OCI-LY7 (cell line): Measurements from ENCODE around the gene TMEM147. TPM values are rescaled to one million over a fixed set of nuclear protein-coding genes. Genes with fewer than 3 reads are reported as not detected.

ENCODE experiments used
- BruUV-seq: library from RNA; stranded (reverse); fragments of 400-500 nt; replicated peaks from 2 replicates; lab custom pipeline; 2021; lab: Mats Ljungman, UMichigan
- CTCF ChIA-PET: fragments of 300-600 bp; sonication (Branson Sonifier 250); formaldehyde crosslinking; loops from one replicate; lab custom pipeline; 2022; ENCODE audit warnings: antibody characterized with exemption; ENCODE audit not compliant: unreplicated experiment; lab: Charles Lee
- POLR2A ChIA-PET: fragments of 300-600 bp; sonication (Branson Sonifier 250); formaldehyde crosslinking; loops from one replicate; lab custom pipeline; 2022; ENCODE audit warnings: antibody characterized with exemption; lab: Charles Lee
- DNase-seq: peaks from one replicate; pipeline ENCODE4 v3.0.0-alpha.2; 2015; ENCODE audit warnings: low spot score
- H2AFZ ChIP-seq: fragments of 200-600 bp; sonication (generic), shearing (Covaris generic); 2 replicates; pipeline ENCODE4 v1.6.1; 2014; ENCODE audit warnings: mild to moderate bottlenecking, antibody characterized with exemption, low read length, moderate library complexity
- H3K27ac ChIP-seq: fragments of 200-600 bp; sonication (generic); 2 replicates; pipeline ENCODE4 v1.5.1; 2014; ENCODE audit warnings: mixed run types, low read depth, mild to moderate bottlenecking, moderate library complexity, low read length, inconsistent platforms; ENCODE audit not compliant: poor library complexity, severe bottlenecking
- H3K36me3 ChIP-seq: fragments of 200-600 bp; sonication (generic); 2 replicates; pipeline ENCODE4 v1.6.1; 2014; ENCODE audit warnings: mild to moderate bottlenecking, antibody characterized with exemption, low read length, moderate library complexity, mixed read lengths; ENCODE audit not compliant: insufficient read depth
- H3K4me1 ChIP-seq: fragments of 200-600 bp; sonication (generic); 2 replicates; pipeline ENCODE4 v1.5.1; 2014; ENCODE audit warnings: mild to moderate bottlenecking, low read length; ENCODE audit not compliant: insufficient read depth, poor library complexity, severe bottlenecking
- H3K4me2 ChIP-seq: fragments of 200-600 bp; sonication (generic); 2 replicates; pipeline ENCODE4 v1.6.1; 2014; ENCODE audit warnings: mild to moderate bottlenecking, low read length
- H3K4me3 ChIP-seq: fragments of 200-600 bp; sonication (generic); 2 replicates; pipeline ENCODE4 v1.5.1; 2014; ENCODE audit warnings: mild to moderate bottlenecking, low read depth, low read length; ENCODE audit not compliant: poor library complexity, severe bottlenecking
- H3K79me2 ChIP-seq: fragments of 200-600 bp; sonication (generic); 2 replicates; pipeline ENCODE4 v1.6.1; 2016; ENCODE audit warnings: low read depth, mild to moderate bottlenecking, low read length, moderate library complexity, mixed read lengths; ENCODE audit not compliant: insufficient read depth
- H3K9me2 ChIP-seq: fragments of 200-600 bp; sonication (generic); 2 replicates; pipeline ENCODE4 v1.6.1; 2016; ENCODE audit warnings: mild to moderate bottlenecking, low read length, mixed read lengths; ENCODE audit not compliant: insufficient read depth
- H3K9me3 ChIP-seq: fragments of 200-600 bp; sonication (generic); 2 replicates; pipeline ENCODE4 v1.6.1; 2014; ENCODE audit warnings: mild to moderate bottlenecking, mixed run types, low read length, mixed read lengths
- H4K20me1 ChIP-seq: fragments of 200-600 bp; sonication (generic); 2 replicates; pipeline ENCODE4 v1.6.1; 2014; ENCODE audit warnings: mild to moderate bottlenecking, antibody characterized with exemption, low read length, moderate library complexity, mixed read lengths; ENCODE audit not compliant: insufficient read depth
- CTCF ChIP-seq: fragments of 200-600 bp; sonication (generic); conservative IDR thresholded peaks from 2 replicates; pipeline ENCODE4 v1.5.1; 2014; ENCODE audit warnings: mild to moderate bottlenecking, antibody characterized with exemption, low read length, moderate library complexity, mixed read lengths
- EZH2phosphoT487 ChIP-seq: fragments of 200-600 bp; sonication (generic); IDR thresholded peaks from 2 replicates; pipeline ENCODE4 v1.6.1; 2018; ENCODE audit warnings: low read depth, borderline replicate concordance, mild to moderate bottlenecking, mixed run types, antibody characterized with exemption, low read length, moderate library complexity, mixed read lengths
- intact Hi-C: fragments of 100-400 bp; cut with micrococcal nuclease; formaldehyde crosslinking; loops from one replicate; pipeline ENCODE4 v1.10.0; 2022; ENCODE audit not compliant: unreplicated experiment
- total RNA-seq, 2 experiments: library from RNA; depleted of rRNA in 1 of 2; stranded (reverse); fragments of >200 nt in 1 of 2; shearing (Covaris generic) in 1 of 2; gene quantifications; 2 replicates each; pipeline ENCODE4 v1.2.3, GENCODE V29; 2014 to 2022

The TMEM147 gene
- total RNA-seq, 2 experiments from 2014 or later: 47.1 to 83.2 TPM

GRCh38 chr19:35565016-35565856 is 19.8 kb downstream of the TMEM147 start:
- no peak for DNase-seq
- ChIA-PET CTCF (interaction anchor here (1.1 kb wide), 1 partner anchor 78 kb away, joined by 3 read pairs; no protein-coding TSS in a partner anchor), POLR2A (interaction anchor here (0.7 kb wide), 2 partner anchors 13 to 210 kb away, joined by 4 to 8 read pairs; no protein-coding TSS in a partner anchor)
- no peaks in the 10 kb centered on the region for H4K20me1 ChIP-seq
- H3K4me2 ChIP-seq: no peak overlapping the region
- no TSS peak for BruUV-seq
- H3K4me1 ChIP-seq: no peaks in the 10 kb centered on the region
- no peak overlapping the region for H2AFZ ChIP-seq
- TF ChIP-seq CTCF: no peak
- TF ChIP-seq EZH2phosphoT487: no peak
- no peak overlapping the region for H3K4me3 ChIP-seq
- no peaks in the 10 kb centered on the region for H3K9me3 ChIP-seq
- H3K27ac ChIP-seq: no peak overlapping the region
- intact Hi-C loops: no loop called here
- H3K9me2 ChIP-seq: no peaks in the 10 kb centered on the region
- H3K36me3 ChIP-seq: no peaks in the 10 kb centered on the region
- no peaks in the 10 kb centered on the region for H3K79me2 ChIP-seq

GRCh38 chr19:35566738-35567137 is 21.3 kb downstream of the TMEM147 start:
- intact Hi-C loops: no loop called here
- no peak for DNase-seq
- H3K4me1 ChIP-seq: no peaks in the 10 kb centered on the region
- no peak overlapping the region for H3K27ac ChIP-seq
- no TSS peak for BruUV-seq
- no peak overlapping the region for H3K4me3 ChIP-seq
- H3K4me2 ChIP-seq: no peak overlapping the region
- H3K9me3 ChIP-seq: no peaks in the 10 kb centered on the region
- ChIA-PET POLR2A (interaction anchor here (0.6 kb wide), 1 partner anchor 435 kb away, joined by 3 read pairs; no protein-coding TSS in a partner anchor), CTCF (no interaction called here)
- no peaks in the 10 kb centered on the region for H3K9me2 ChIP-seq
- no peaks in the 10 kb centered on the region for H4K20me1 ChIP-seq
- H3K36me3 ChIP-seq: no peaks in the 10 kb centered on the region
- H3K79me2 ChIP-seq: no peaks in the 10 kb centered on the region
- TF ChIP-seq EZH2phosphoT487: no peak
- no peak for TF ChIP-seq CTCF
- H2AFZ ChIP-seq: no peak overlapping the region

- TF ChIP-seq CTCF: no peak
- TF ChIP-seq EZH2phosphoT487: no peak
- ChIA-PET POLR2A (no interaction called here), CTCF (no interaction called here)
- H3K27ac ChIP-seq: no peak overlapping the region
- H2AFZ ChIP-seq: no peak overlapping the region
- H3K79me2 ChIP-seq: no peaks in the 10 kb centered on the region
- no peaks in the 10 kb centered on the region for H3K4me1 ChIP-seq
- BruUV-seq: no TSS peak
- no peaks in the 10 kb centered on the region for H3K36me3 ChIP-seq
- no peaks in the 10 kb centered on the region for H4K20me1 ChIP-seq
- H3K4me3 ChIP-seq: no peak overlapping the region
- DNase-seq: no peak
- H3K9me2 ChIP-seq: no peaks in the 10 kb centered on the region
- intact Hi-C loops: no loop called here
- no peaks in the 10 kb centered on the region for H3K9me3 ChIP-seq
- no peak overlapping the region for H3K4me2 ChIP-seq
These were observed 23.9 kb downstream of the TMEM147 start for GRCh38 chr19:35569281-35569781.
